ENCODE measurements around the gene MRTFB.

- no peak for TF ChIP-seq POLR2A (IDR thresholded peaks at IDR 0.05; ENCODE audit: low read length)
- TF ChIP-seq GATA1 (IDR thresholded peaks at IDR 0.05; ENCODE audit: low read depth, low read length), result no peak
Observed at GRCh38 chr16:14121142-14121541, 50.0 kb downstream of the MRTFB start.

Measured in erythroblast (primary cell).